GM23248 (cell line): Measurements from ENCODE around the gene SYK. TPM values are rescaled to one million over a fixed set of nuclear protein-coding genes. Genes with fewer than 3 reads are reported as not detected.

ENCODE experiments used
- DNase-seq: peaks from one replicate; pipeline ENCODE4 v3.0.0-alpha.2; 2015
- H2AFZ ChIP-seq: fragments of 200-600 bp; sonication (generic); 2 replicates; pipeline ENCODE4 v1.6.1; 2016; ENCODE audit warnings: antibody characterized with exemption
- H3F3A ChIP-seq: fragments of 200-600 bp; sonication (generic); 2 replicates; pipeline ENCODE4 v1.6.1; 2016; ENCODE audit warnings: mild to moderate bottlenecking, antibody characterized with exemption, mixed run types; ENCODE audit not compliant: insufficient read depth
- H3K27ac ChIP-seq: fragments of 200-600 bp; sonication (generic); 2 replicates; pipeline ENCODE4 v1.5.1; 2016; ENCODE audit warnings: mild to moderate bottlenecking
- H3K27me3 ChIP-seq: fragments of 200-600 bp; sonication (generic); replicated peaks from 2 replicates; pipeline ENCODE4 v1.6.1; 2016; ENCODE audit warnings: mild to moderate bottlenecking; ENCODE audit not compliant: insufficient read depth
- H3K36me3 ChIP-seq: fragments of 200-600 bp; sonication (generic); 2 replicates; pipeline ENCODE4 v1.6.1; 2016; ENCODE audit warnings: low read depth, mild to moderate bottlenecking
- H3K4me1 ChIP-seq: fragments of 200-600 bp; sonication (generic); 2 replicates; pipeline ENCODE4 v1.6.1; 2016; ENCODE audit warnings: mild to moderate bottlenecking; ENCODE audit not compliant: insufficient read depth
- H3K4me2 ChIP-seq: fragments of 200-600 bp; sonication (generic); one replicate; pipeline ENCODE4 v1.6.1; 2016; ENCODE audit warnings: mild to moderate bottlenecking; ENCODE audit not compliant: unreplicated experiment
- H3K4me3 ChIP-seq: fragments of 200-600 bp; sonication (generic); 2 replicates; pipeline ENCODE4 v1.5.1; 2016; ENCODE audit warnings: mild to moderate bottlenecking
- H3K79me2 ChIP-seq: fragments of 200-600 bp; sonication (generic); 2 replicates; pipeline ENCODE4 v1.6.1; 2016; ENCODE audit warnings: mild to moderate bottlenecking; ENCODE audit not compliant: insufficient read depth
- H3K9ac ChIP-seq: fragments of 200-600 bp; sonication (generic); 2 replicates; pipeline ENCODE4 v1.6.1; 2016; ENCODE audit warnings: mild to moderate bottlenecking
- H3K9me2 ChIP-seq: fragments of 200-600 bp; sonication (generic); 2 replicates; pipeline ENCODE4 v1.6.1; 2016; ENCODE audit warnings: mixed run types, mild to moderate bottlenecking, moderate library complexity; ENCODE audit not compliant: insufficient read depth
- H3K9me3 ChIP-seq: fragments of 200-600 bp; sonication (generic); one replicate; pipeline ENCODE4 v1.6.1; 2017; ENCODE audit warnings: low read depth
- H4K20me1 ChIP-seq: fragments of 200-600 bp; sonication (generic); 2 replicates; pipeline ENCODE4 v1.6.0; 2016; ENCODE audit not compliant: insufficient read depth
- EZH2 ChIP-seq: fragments of 200-600 bp; sonication (generic); IDR thresholded peaks from 2 replicates; pipeline ENCODE4 v1.6.1; 2018; ENCODE audit warnings: antibody characterized with exemption, mild to moderate bottlenecking; ENCODE audit not compliant: insufficient read depth, poor library complexity, severe bottlenecking
- EZH2phosphoT487 ChIP-seq: fragments of 200-600 bp; sonication (generic); IDR thresholded peaks from 2 replicates; pipeline ENCODE4 v1.6.1; 2018; ENCODE audit warnings: antibody characterized with exemption, moderate library complexity, mild to moderate bottlenecking, low read depth; ENCODE audit not compliant: insufficient read depth
- WGBS, 2 experiments: methylation state at CpG; one replicate each; pipeline ENCODE4 v1.1.6; 2015 to 2017; ENCODE audit warnings: low lambda C conversion rate in 2 of 2, low coverage in 1 of 2; ENCODE audit errors: missing lambda C conversion rate in 2 of 2; 5-methylcytosine and 5-hydroxymethylcytosine counted together
- in situ Hi-C: fragments of 300-500 bp; cut with MboI; formaldehyde crosslinking; loops from 2 replicates; pipeline ENCODE4 v1.15.0; 2020
- polyA plus RNA-seq: library from polyadenylated mRNA; unstranded; fragments of >200 nt; fragmentation: Nextera tagmentation; extraction: Ambion mirVana; gene quantifications from 2 replicates; pipeline ENCODE4 v1.2.1, GENCODE V29; 2016
- total RNA-seq: library from RNA; depleted of rRNA; stranded (reverse); fragments of >200 nt; shearing (Covaris generic); gene quantifications from 2 replicates; pipeline ENCODE4 v1.2.3, GENCODE V29; 2014

SYK gene
- total and polyA plus RNA-seq, 2 experiments from 2014 or later, result not detected

DNA sequence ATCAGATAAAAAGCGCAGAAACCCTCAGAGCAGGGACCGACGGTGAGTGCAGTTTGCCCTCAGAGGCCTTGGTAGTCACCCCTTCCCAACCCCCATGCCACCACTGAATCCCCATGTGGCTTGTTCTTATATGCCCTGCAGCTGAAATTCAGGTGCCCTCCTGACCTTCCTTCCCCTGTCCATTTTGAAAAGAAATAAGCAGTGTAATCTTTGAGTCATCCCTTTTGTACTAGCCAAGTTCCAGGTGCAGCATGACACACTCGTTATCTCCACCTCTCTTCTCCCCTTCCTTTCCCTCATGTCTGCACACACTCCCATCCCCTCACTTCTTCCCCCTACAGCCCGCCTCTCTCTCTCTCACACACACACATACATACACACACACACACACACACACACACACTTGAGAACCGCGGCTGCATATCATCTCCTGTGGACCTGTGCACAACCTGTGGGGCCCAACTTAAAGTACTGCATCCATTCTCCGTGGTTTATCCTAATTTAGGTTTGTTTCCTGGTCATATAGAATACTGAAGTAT lies 53.1 kb downstream of the SYK start:
- Histone ChIP-seq H3F3A (no peaks in the 10 kb centered on the region), H3K4me3 (no peak overlapping the region), H3K9me2 (no peaks in the 10 kb centered on the region), H3K27me3 (peaks cover 10% of the 10 kb centered on the region; the same call in 1 of the 2 replicates), H2AFZ (no peak overlapping the region), H3K27ac (no peak overlapping the region), H3K9ac (no peak overlapping the region), H3K9me3 (no peaks in the 10 kb centered on the region), H3K79me2 (no peaks in the 10 kb centered on the region), H4K20me1 (no peaks in the 10 kb centered on the region), H3K4me2 (no peak overlapping the region), H3K4me1 (no peaks in the 10 kb centered on the region), H3K36me3 (no peaks in the 10 kb centered on the region)
- no peak for DNase-seq
- 15 to 19% methylated on average over 7 to 8 of the region's 8 CpGs for WGBS, 2 experiments
- no peak for TF ChIP-seq EZH2
- TF ChIP-seq EZH2phosphoT487, result no peak
- in situ Hi-C loops, result no loop called here

DNA sequence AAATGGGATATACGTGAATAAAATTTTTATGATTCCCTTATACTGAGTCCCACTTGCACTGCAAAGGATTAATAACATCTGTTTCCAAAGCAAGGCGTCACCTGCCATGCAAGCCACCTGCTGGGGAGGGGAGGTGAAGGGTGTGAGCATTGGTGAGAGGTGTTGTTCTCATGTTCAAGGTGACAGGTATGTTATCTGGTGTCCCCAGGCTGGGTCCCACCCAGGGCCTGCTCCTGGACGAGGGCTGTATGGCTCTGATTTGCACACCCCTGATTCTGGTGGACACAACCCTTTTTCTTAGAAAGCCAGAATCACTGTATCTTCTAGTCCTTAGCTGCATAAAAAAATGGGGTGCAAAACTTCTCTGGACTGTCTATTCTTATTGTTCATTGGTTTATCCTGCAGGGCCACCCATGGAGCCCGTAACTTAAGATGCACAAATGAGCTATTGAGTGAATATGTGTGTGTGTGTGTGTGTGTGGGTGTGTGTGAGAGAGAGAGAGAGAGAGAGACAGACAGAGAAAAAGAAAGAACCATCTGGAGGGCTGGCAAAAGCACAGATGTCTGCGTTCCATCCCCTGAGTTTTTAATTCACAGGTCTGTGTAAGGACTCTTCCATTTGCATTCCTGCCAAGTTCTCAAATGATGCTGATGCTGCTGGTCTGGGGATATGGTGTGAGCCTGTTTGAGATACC lies 53.7 kb downstream of the SYK start:
- Histone ChIP-seq H3K9me3 (no peaks in the 10 kb centered on the region), H3K4me2 (no peak overlapping the region), H3K4me3 (no peak overlapping the region), H3K4me1 (no peaks in the 10 kb centered on the region), H3K9me2 (no peaks in the 10 kb centered on the region), H3F3A (no peaks in the 10 kb centered on the region), H3K27ac (no peak overlapping the region), H2AFZ (no peak overlapping the region), H3K36me3 (no peaks in the 10 kb centered on the region), H4K20me1 (no peaks in the 10 kb centered on the region), H3K79me2 (no peaks in the 10 kb centered on the region), H3K27me3 (peaks cover 10% of the 10 kb centered on the region; the same call in 1 of the 2 replicates), H3K9ac (no peak overlapping the region)
- in situ Hi-C loops, result no loop called here
- no peak for TF ChIP-seq EZH2
- no peak for TF ChIP-seq EZH2phosphoT487
- WGBS, 2 experiments, result 19 to 20% methylated on average over 5 of the region's 5 CpGs
- DNase-seq, result no peak

DNA sequence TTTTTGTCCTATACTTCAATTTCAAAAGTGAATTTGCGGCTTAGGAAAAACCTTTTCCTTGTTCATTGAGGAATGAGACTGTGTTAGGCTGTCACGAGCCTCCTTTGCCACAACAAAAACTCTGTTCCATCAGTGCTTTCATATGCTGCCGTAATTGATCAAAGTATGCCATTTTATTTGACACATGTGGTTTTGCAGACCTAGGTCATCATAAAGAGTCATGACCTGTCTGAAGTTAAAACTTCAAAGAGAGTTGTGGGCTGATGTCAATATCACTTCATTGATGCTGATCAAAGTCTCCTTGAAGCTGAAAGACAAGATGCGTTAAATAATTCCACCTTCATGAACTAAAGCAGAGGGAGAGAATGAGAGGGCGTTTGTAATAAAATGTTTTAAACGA lies 55.5 kb downstream of the SYK start:
- H3K9me3 ChIP-seq, result no peaks in the 10 kb centered on the region
- TF ChIP-seq EZH2phosphoT487 (no peak), EZH2 (no peak)
- no peak overlapping the region for H2AFZ ChIP-seq
- no peak overlapping the region for H3K27ac ChIP-seq
- no peak overlapping the region for H3K4me2 ChIP-seq
- no peak overlapping the region for H3K4me3 ChIP-seq
- H3K79me2 ChIP-seq, result no peaks in the 10 kb centered on the region
- no peak overlapping the region for H3K9ac ChIP-seq
- no peaks in the 10 kb centered on the region for H3K9me2 ChIP-seq
- in situ Hi-C loops, result no loop called here
- H3F3A ChIP-seq, result no peaks in the 10 kb centered on the region
- WGBS, 2 experiments, result 6 to 7% methylated on average over 6 of the region's 6 CpGs
- H3K4me1 ChIP-seq, result no peaks in the 10 kb centered on the region
- peaks cover 10% of the 10 kb centered on the region; the same call in 1 of the 2 replicates for H3K27me3 ChIP-seq
- H3K36me3 ChIP-seq, result no peaks in the 10 kb centered on the region
- no peak for DNase-seq
- no peaks in the 10 kb centered on the region for H4K20me1 ChIP-seq

DNA sequence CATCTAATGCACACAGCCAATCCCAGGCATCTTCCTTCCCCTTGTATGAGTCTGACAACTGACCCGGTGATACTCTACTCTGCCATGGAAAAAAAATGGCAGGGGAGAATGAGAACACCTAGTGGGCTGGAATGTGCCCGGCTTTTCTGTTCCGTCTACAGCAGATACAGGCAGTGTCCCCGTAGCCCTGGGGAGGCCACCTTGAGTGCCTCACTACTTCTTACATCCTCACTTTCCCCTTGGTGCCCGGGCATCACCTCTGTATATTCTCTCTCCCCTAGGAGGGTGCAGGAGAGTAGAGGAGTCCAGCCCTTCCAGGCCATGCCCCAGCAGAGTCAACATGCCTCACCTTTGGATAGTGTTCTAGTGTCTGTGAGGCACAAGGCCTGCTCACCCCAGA lies 56.2 kb downstream of the SYK start:
- WGBS, 2 experiments, result 45 to 48% methylated on average over 5 of the region's 5 CpGs
- H3K36me3 ChIP-seq, result no peaks in the 10 kb centered on the region
- H3K9me2 ChIP-seq, result no peaks in the 10 kb centered on the region
- no peak overlapping the region for H3K27ac ChIP-seq
- no peak overlapping the region for H2AFZ ChIP-seq
- in situ Hi-C loops, result no loop called here
- no peaks in the 10 kb centered on the region for H3K9me3 ChIP-seq
- no peak for DNase-seq
- no peaks in the 10 kb centered on the region for H3K79me2 ChIP-seq
- H3K4me2 ChIP-seq, result no peak overlapping the region
- no peaks in the 10 kb centered on the region for H3F3A ChIP-seq
- H3K9ac ChIP-seq, result no peak overlapping the region
- TF ChIP-seq EZH2 (no peak), EZH2phosphoT487 (no peak)
- no peaks in the 10 kb centered on the region for H3K4me1 ChIP-seq
- peaks cover 10% of the 10 kb centered on the region; the same call in 1 of the 2 replicates for H3K27me3 ChIP-seq
- H3K4me3 ChIP-seq, result no peak overlapping the region
- H4K20me1 ChIP-seq, result no peaks in the 10 kb centered on the region
